Measurements from ENCODE around the gene TMEFF2. TPM values are rescaled to one million over a fixed set of nuclear protein-coding genes. Genes with fewer than 3 reads are reported as not detected.

The TMEFF2 gene
- total and polyA plus RNA-seq, 10 of the 15 experiments (the other 5 are each of a cell fraction or from before 2014, with no cell fraction given): not detected

DNA sequence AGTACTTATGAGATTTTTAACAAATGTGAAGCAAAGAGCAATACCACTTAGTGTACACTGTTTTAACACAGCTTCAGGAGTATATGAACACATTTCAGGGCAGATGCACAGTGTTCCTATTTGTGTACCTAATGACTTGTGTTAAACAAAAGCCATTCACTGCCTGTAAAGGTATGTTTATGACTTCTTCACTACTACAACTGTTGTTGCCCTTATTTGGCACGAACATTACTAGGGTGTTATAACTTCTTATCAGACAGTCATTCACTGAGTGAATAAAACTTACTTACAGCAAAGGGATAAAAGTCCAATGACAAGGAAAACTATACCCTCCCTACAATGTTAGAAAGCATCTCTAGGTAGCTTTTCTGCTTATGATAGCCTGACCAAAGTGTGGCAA lies 262.4 kb downstream of the TMEFF2 start:
- peaks cover 17% of the 10 kb centered on the region for H3K4me1 ChIP-seq (ENCODE audit: control insufficient read depth, insufficient read depth, low read length)
- no peak for DNase-seq (ENCODE audit: low read depth, low spot score)
- no TSS peak for BruUV-seq (replicated peaks)
- ChIA-PET RAD21 (ENCODE audit: unreplicated experiment) (interaction anchor here (0.9 to 2.8 kb wide), 4 partner anchors 9 to 318 kb away, joined by 4 to 12 read pairs (median 4); no protein-coding TSS in a partner anchor), CTCF (interaction anchor here (1.0 to 2.9 kb wide), 6 partner anchors 9 to 120 kb away, joined by 3 to 9 read pairs (median 4); no protein-coding TSS in a partner anchor), SMC1A (ENCODE audit: uncharacterized antibody, unreplicated experiment) (interaction anchor here (0.7 to 5.2 kb wide), 15 partner anchors 10 to 230 kb away, joined by 3 to 44 read pairs (median 5); no protein-coding TSS in a partner anchor), POLR2A (interaction anchor here (2.4 kb wide), 1 partner anchor 9 kb away, joined by 11 read pairs; no protein-coding TSS in a partner anchor)
- H3K4me3 ChIP-seq: no peak overlapping the region
- no peaks in the 10 kb centered on the region for H3K36me3 ChIP-seq (ENCODE audit: control insufficient read depth in 2 of 2, insufficient read depth in 2 of 2, low read length in 1 of 2)
- WGBS (ENCODE audit: insufficient coverage, insufficient replicate concordance, low lambda C conversion rate, missing lambda C conversion rate): 0% methylated on average over 1 of the region's 1 CpG
- H3K9ac ChIP-seq (ENCODE audit: control insufficient read depth, insufficient read depth, low read length): no peak overlapping the region
- no peak; the same call in 2 of the 3 replicates for ATAC-seq
- H2AFZ ChIP-seq (ENCODE audit: control insufficient read depth, low read depth, low read length): no peak overlapping the region
- H3K27me3 ChIP-seq (replicated peaks in 1 of 2; ENCODE audit: control insufficient read depth in 2 of 2, insufficient read depth in 2 of 2, low read length in 1 of 2): no peaks in the 10 kb centered on the region
- no peaks in the 10 kb centered on the region; the same call in 1 of the 3 replicates for H3K9me3 ChIP-seq (replicated peaks; ENCODE audit: control insufficient read depth, insufficient read depth, low read length)
- H3K79me2 ChIP-seq (ENCODE audit: control insufficient read depth, insufficient read depth, low read length): no peaks in the 10 kb centered on the region
- TF ChIP-seq, protein P1, sequence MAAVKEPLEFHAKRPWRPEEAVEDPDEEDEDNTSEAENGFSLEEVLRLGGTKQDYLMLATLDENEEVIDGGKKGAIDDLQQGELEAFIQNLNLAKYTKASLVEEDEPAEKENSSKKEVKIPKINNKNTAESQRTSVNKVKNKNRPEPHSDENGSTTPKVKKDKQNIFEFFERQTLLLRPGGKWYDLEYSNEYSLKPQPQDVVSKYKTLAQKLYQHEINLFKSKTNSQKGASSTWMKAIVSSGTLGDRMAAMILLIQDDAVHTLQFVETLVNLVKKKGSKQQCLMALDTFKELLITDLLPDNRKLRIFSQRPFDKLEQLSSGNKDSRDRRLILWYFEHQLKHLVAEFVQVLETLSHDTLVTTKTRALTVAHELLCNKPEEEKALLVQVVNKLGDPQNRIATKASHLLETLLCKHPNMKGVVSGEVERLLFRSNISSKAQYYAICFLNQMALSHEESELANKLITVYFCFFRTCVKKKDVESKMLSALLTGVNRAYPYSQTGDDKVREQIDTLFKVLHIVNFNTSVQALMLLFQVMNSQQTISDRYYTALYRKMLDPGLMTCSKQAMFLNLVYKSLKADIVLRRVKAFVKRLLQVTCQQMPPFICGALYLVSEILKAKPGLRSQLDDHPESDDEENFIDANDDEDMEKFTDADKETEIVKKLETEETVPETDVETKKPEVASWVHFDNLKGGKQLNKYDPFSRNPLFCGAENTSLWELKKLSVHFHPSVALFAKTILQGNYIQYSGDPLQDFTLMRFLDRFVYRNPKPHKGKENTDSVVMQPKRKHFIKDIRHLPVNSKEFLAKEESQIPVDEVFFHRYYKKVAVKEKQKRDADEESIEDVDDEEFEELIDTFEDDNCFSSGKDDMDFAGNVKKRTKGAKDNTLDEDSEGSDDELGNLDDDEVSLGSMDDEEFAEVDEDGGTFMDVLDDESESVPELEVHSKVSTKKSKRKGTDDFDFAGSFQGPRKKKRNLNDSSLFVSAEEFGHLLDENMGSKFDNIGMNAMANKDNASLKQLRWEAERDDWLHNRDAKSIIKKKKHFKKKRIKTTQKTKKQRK (IDR thresholded peaks at IDR 0.05; ENCODE audit: low read depth, low read length): no peak
- TF ChIP-seq NRF1 (conservative IDR thresholded peaks at IDR 0.05; ENCODE audit: low read depth, low read length) (no peak), NFYA (IDR thresholded peaks at IDR 0.05; ENCODE audit: borderline replicate concordance, low read depth, low read length) (no peak), EZH2 (IDR thresholded peaks at IDR 0.05; ENCODE audit: borderline replicate concordance, control insufficient read depth, low read depth, low read length) (no peak), RAD51 (IDR thresholded peaks at IDR 0.05) (no peak)
- H3K27ac ChIP-seq (ENCODE audit: control insufficient read depth, insufficient read depth): no peak overlapping the region
- no peak overlapping the region for H3K4me2 ChIP-seq (ENCODE audit: control insufficient read depth, insufficient read depth)
- in situ Hi-C loops (cut with MboI): no loop called here
- no peaks in the 10 kb centered on the region for H4K20me1 ChIP-seq (ENCODE audit: control insufficient read depth, insufficient read depth)
- intact Hi-C loops (cut with micrococcal nuclease; ENCODE audit: unreplicated experiment): no loop called here
- no peak for FAIRE-seq
